Measurements from ENCODE around the gene PRPF6.
A peak's percentile ranks its signal among the peaks of the same experiment; 100 is the strongest.
"Not testable (repeated sequence)": the region's sequence is repeated elsewhere in the genome, so short reads cannot be mapped to it uniquely, and the experiment has no call there.

The PRPF6 gene

DNA sequence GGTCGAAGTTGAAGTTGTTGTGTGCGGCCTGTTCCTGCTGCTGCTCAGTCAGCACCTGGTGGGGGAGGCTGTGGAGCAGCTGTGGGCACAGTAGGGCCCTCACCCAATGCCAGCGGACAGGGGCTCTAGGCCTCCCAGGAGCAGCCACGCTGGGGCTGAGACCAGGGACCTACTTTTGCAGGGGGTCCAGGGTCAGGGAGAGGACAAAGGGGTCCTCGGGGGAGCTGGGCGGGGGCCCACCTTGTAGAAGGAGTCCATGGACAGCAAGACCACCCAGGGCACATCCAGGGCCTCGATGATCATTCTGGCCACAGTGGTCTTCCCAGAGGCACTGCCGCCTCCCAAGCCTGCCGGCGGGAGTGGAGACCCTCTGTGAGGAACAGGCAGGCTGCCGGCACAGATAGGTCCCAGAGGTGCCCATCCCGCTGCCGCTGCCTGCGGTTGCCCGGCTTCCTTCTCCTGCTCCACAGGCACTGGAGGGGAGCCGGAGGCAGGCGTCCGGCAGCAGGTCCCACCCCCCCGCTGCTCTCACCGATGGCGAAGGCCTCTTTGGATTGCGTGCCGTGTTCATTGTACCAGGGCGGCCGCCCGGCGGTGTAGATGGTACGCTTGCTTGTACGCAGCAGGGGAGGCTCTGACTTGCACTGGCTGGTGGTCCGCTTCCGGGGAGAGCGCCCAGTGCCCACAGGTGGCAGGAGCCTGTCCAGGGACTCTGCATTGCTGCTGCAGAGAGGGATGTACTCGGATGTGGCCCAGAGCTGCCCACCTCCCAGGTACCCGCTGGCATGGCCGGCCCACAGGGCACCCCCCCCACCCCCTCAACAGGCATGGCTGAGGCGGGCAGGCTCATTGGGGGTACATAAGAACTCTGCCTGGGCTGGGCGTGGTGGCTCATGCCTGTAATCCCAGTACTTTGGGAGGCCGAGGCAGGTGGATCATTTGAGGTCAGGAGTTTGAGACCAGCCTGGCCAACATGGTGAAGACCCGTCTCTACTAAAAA is 34.7 kb upstream of the PRPF6 start:
- DNase-seq, result no peak

DNA sequence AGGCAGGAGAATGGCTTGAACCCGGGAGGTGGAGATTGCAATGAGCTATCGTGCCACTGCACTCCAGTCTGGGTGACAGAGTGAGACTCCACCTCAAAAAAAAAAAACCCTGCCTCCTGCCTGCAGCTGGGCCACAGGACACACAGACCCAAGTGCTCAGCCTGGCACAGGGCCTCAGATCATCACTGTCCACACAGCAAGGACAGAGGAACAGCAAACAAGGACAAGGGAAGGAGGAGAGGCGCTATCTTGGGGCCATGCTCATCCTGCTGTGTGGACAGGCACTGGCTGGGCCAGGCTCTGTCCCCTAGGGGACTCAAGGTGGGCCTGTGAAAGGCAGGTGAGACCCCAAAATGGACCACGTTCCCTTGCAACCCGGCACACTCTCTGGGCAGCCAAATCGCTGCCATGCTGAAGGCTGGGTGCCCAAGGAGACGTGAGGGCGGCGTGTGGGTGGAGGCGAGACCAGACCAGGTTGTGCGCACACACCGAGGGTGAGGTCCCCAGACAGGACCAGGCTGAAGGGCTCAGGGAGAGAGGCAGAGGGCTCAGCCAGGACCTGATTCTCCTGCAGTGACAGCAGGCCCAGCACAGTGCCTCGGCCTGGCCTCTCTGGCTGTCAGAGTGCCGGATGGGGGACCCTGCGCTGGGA is 33.8 kb upstream of the PRPF6 start:
- no peak for DNase-seq

DNA sequence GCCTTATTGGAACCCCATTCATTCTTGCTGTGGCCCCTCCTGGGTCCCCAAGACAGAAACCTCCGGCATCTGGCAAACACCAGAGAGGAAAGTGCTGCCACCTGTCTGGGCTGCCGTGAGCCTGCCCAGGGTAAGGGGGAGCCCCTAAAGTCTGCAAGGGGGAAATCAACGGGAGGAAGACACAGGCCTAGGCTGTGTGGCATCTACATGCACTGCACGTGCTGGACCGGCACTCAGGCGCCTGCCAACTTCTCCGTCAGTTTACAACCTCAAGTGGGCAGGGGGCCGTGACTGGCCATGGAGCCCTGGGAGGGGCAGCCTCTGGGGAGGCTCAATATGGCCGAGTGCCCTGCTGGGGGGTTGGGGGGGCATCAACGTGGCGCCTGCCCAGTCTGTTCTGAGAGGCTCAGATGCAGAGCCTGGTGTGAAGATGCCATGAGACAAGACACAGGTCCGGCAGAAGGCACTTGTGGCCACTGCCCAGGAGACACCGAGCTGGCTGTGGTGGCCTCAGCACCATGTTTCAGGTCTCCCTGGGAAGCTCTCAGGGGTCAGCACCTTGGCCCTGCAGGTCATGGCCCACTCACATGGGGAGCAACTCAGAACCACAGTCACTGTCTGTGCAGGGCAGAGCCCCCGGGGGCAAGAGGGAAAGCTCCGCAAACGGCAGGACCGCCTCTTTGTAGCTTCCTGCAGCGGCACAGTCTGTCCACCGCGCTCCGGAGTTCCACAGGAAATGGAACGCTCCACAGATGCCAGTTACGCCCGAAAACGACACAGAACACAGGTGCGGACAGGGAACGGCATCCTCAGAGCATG is 33.1 kb upstream of the PRPF6 start:
- peak in 1 of 2 donors; percentile 24 for DNase-seq

DNA sequence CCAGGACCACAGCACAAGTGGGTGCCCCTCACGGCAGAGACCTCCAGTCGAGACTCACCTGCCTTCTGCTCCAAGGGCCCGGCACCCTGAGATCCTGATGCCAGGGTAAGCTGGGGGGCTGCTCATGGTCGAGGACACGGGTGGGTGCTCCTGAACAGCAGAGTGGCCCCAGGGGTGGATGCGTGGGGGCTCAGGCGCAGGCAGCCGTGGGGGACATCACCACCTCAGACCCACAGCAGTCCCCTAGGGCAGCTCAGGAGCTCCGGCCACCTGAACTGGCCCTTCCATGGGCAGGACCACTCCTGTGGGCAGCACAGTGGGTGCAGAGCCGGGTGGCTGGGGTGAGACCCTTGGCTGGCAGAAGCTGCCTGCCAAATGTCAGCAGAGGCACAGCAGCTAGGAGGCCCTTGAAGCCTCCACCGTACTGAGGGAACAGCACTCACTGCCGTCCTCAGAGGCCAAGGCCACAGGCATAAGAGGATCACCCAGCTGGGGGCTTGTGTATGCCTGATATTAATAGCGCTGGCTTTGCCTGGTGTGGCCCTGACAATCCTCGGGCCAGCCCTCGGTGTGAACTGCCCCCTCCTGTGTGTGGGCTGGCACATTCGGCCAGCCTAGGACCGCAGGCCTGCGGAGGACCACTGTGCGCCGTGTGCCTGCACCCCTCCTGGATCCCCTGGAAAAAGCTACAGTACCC is 30.1 kb upstream of the PRPF6 start:
- DNase-seq, result no peak

DNA sequence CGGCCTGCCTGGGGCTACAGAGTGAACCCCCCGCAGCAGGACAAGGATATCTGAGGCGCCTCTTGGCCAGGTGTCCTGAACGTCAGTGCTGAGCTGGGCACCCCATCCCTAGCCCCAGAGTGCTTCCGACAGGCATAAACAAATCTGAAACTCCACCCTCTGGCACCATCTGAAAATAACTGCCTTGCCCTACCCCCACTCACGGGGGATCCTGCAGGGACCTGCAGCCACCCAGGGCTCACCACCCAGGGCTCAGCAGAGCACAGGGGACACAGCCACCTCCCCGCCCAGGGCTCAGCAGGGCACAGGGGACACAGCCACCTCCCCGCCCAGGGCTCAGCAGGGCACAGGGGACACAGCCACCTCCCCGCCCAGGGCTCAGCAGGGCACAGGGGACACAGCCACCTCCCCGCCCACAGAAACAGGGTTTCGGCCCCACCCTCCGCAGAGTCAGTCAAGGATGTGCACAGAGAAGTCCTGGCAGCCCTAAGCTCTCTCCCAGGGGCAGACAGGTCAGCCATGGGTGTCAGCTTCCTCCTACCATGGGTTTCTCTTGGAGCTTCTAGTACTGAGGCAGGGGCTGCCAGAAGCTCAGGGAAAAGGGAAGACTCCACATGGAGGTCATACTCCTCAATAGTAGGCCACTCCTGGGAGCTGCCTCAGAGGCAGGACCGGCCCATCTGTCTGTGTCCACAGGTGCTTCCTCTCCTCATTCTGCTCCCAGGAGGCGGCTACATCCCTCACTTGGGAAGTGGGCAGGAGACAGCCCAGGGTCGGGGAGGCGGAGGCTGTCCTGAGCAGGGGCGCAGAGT is 29.3 kb upstream of the PRPF6 start:
- DNase-seq, result no peak

DNA sequence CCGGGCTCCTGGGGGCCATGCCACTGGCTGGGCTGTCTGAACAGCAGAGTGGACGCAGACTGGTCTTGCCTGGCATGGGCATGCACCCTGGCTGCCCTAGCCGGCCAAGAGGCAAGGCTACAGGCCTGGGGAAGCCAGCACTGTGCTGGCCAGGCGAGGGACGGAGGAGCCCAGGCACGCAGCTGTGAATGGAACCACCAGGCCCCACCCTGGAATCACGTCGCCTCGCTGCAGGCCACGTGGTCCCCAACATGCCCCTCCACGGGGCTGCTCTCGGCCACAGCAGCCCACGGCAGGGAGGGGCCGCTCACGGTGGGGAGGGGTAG is 28.8 kb upstream of the PRPF6 start:
- no peak for DNase-seq

DNA sequence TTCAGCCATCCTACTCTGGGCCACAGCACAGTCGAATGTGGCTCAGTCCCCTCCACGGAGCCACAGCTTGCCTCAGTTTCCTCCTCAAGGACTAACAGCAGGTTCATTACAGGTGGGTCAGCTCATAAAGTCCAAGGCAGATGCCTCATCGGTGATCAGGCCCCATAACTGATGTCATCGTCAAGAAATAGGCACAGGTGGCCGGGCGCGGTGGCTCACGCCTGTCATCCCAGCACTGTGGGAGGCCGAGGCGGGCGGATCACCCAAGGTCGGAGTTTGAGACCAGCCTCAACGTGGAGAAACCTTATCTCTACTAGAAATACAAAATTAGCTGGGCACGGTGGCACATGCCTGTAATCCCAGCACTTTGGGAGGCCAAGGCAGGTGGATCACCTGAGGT is 28.2 kb upstream of the PRPF6 start:
- no peak for DNase-seq

DNA sequence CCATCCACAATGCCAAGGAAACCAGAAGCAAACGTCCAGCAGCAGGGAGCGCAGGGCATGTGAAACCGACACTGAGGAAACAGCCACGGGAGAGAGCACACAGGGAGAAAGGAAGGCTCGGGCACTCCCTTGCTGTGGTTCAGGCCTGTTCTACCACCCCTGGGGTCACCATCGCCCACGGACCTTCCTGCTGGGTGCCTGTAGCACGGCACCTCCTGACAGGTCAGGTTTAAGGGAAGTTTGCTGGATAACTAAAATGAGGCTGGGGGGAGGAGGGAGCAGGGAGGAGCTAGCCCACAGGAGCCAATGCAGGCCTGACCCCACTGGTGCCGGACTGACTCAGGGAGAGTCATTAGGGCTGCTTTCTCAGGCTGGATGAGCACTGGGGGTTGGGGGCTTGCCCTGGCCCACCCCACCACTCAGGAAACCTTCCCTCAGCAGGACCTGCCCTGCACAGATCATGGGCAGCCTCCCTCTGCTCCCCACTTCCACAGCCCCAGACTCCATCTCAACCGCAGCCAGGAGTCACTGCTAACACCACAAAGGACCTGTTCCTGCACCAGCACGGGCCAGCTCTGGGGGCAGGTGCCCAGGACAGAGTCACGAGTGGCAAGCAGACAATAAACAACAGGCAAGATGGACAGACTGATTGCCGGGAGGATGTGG is 27.0 kb upstream of the PRPF6 start:
- DNase-seq, result no peak

DNA sequence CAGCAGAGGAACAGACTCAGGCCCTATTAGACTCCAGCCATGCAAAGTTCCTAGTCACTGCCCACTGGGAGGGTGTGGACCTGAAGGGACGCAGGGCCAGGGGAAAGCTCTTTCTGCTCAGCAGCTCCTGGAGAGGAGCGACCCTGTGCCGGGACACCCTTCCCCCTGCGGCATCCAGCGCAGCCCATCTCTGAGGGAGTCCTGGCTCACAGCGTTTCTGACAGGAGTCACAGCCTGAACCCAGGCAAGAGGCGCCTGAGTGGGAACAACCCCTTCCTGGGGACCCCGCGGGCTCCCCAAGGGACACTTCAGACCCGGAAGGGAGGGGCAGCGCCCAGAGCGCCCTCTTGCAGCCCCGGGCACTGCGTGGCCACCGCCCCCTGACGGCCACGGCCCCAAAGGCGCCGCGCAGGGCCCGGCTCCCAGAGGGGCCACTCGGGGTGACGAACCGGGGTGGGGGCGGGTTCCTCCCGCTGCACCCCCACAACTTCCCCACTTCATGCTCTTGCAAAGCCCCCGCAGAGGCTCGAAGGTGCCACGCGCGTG is 25.6 kb upstream of the PRPF6 start:
- DNase-seq, result peak; percentile 33 to 42

DNA sequence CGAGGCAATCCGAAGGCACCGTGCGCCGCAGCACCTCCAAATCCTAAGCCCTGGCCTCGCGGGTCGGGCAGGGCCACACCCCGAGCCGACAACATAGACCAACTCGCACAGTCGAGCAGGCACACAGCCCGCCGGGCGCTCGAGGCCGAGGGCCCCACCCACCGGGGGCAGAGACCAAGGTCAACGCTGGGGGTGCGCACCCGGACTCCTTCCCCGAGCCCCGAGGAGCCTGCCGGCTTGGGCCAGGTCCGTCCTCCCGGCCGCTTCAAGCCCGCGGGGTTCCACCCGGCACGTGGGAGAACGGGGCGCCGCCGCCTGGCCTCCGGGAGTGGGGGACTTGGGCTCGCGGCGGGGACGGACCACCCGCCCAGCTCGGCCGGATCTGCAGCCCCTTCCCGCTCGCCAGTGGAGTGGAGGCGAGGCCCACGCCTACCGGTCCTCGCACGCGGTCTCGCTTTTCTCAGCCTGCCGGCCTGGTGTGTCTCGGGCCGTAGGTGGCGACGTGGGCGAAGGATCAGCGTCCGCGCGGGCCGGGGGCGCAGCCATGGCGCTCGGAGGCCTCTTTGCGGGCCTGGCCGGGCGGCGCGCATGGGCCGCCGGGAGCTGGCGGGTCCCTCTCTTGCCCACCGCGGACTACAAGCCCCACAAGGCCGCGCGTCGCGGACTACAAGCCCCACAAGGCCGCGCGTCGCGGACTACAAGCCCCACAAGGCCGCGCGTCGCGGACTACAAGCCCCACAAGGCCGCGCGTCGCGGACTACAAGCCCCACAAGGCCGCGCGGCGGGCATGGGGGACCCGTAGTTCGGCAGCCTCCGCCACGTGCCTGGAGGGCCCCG is 24.9 kb upstream of the PRPF6 start, which contains the start of gene UCKL1:
Gene UCKL1 (minus strand): TSS at position 590 of the 837 bp plus-strand sequence. CDS start 44 bp downstream, at position 546.
- DNase-seq, result peak; percentile 90 to 92

DNA sequence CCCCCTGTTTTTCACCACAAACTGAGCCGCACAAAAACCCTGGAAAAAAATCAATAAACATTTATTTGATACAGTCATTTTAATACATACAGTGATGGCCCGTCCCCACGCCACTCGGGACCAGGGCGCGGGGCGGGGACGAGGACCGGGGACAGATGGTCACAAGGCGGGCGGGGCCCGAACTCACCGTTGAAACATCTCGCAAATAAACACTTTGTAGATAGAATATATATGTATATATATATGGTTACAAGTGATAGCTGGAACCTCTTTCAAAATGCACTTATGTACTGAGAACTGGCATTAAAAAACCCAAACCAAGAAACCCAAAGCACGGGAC is 24.3 kb upstream of the PRPF6 start:
- DNase-seq, result no peak

DNA sequence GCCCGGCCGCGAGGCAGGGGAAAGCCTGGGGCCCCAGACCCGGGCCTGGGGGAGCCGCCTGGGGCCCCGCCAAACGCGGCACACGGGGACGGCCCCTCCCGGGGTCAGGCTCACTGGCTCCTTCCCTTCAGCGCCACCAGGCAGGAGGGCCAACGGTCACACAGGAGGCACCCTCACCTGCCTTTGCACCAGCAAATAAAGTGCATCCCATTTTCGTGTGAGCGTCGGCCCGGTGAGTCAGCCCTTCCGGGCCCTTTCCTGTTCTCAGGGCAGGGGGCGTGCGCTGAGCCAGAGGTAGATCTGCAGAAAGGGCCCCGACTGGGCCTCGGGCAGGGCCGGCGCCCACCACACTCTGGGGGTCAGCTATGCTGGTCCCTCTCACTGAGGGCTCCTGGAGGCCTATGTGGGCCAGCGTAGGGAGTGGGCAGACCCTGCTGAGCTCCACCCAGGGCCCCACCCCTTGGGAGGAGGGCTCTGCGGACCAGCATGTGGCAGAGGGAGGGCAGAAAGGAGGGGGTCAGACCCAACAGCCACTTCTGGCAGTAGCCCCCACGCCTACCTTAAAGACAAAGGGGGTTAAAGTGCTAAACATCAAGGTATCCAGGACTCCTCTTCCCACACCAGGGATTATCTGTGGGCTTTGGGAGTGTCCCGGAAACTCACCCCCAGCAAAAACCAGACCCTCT is 23.8 kb upstream of the PRPF6 start:
- DNase-seq, result peak; percentile 51 to 54

DNA sequence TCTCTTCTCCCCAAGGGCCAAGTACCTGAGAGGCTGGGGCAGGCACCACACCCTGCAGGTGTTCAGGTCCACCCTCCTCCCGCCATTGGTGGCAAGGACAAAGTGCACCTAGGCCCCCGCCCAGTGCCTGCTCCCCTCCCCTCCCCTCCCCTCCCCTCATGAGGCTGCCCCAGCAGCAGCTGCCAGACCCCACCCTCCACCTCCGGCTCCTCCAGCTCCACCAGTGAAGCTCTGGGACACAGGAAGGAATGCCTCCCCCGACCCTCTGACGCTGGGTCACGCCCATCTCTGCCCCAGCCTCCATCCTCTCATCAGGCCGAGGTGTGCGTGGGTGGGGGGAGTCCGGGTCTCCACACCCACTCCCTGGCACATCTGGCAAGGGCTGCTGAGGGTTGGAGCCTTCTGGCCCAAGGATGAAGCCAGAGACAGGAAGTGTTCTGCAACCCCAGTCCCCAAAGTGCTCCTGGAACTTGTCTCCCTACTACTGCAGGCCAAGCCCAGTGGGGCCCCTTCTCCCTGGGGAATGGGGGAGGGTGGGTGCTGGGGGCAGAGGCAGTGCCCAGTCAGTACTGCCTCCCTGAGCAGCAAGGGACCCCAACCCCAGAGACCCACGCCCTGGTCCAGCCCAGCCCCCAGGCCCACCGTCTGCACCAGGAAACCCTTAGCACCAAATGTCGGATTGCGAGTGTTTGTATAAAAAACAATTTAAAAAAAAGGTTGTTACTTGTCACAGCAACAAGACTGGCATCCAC is 23.1 kb upstream of the PRPF6 start:
- no peak for DNase-seq

DNA sequence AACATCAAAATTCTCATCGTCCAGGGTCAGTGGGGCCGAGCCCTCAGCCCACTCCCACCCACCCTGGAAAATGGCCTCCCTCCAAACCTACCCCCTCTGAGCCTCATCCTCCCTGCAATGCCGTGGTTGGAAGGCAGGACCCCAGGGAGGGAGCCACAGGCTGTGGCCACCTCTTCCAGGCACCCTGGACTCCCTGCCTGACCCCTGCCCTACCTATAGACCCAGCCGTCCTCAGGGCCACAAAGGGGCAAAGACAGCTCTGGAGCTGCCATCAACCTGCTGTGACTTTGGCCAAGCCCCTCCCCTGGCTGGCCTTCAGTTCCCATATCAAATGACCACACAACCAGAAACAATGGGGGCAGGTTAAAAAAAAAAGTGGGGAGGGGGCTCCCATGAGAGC is 22.5 kb upstream of the PRPF6 start:
- DNase-seq, result no peak

DNA sequence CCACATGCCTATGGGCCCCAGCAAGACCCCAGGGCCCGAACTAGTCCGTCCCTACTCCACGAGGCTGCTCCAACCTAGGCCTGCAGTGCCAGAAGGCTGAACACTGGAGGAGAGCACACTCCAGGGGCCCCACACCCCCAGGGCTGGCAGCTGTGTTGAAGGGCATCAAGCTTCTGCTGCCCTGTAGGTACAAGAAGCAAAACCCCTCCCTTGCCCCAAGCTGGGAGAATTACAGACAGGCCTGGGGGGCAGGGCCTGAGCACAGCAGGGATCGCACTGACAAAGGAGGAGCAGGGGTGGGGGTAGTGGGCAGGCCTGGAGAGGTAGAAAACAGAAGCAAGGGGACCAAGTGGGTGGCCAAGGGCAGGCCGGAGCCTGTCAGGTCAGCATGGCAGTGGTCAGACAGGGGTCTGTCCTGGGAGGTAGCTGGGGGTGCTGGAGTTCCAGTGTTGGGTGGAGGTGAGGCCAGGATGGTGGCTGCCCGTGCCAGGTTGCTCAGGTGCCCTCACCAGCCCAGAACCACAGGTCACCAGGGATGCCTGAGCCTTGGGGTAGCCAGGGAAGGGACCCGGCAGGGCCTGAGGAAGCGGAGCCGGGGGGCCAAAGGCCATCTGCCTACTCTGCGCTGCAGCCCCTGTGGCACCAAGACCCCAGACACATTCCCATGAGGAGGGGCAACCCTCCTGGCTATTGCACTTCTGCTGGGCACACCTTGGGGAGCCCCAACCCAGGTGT is 21.8 kb upstream of the PRPF6 start:
- DNase-seq, result no peak

DNA sequence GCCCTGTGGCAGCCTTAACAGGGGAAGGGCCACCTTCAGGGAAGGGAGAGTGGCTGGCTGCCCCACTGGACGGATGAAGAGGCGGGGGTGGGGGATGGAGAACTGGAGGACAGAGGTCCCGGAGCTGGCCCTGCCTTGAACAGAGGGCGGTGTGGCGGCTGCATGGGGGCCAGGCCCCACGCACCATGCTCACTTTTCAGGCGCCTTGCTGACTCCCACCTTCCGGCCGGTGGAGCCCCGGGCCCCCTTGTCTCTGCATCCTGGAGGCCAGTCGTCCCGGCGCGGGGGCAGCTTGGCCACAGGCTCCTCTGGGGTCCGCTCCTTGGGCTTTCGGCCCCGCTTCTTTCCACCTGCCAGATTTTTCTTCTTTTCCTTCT is 21.2 kb upstream of the PRPF6 start:
- no peak for DNase-seq

DNA sequence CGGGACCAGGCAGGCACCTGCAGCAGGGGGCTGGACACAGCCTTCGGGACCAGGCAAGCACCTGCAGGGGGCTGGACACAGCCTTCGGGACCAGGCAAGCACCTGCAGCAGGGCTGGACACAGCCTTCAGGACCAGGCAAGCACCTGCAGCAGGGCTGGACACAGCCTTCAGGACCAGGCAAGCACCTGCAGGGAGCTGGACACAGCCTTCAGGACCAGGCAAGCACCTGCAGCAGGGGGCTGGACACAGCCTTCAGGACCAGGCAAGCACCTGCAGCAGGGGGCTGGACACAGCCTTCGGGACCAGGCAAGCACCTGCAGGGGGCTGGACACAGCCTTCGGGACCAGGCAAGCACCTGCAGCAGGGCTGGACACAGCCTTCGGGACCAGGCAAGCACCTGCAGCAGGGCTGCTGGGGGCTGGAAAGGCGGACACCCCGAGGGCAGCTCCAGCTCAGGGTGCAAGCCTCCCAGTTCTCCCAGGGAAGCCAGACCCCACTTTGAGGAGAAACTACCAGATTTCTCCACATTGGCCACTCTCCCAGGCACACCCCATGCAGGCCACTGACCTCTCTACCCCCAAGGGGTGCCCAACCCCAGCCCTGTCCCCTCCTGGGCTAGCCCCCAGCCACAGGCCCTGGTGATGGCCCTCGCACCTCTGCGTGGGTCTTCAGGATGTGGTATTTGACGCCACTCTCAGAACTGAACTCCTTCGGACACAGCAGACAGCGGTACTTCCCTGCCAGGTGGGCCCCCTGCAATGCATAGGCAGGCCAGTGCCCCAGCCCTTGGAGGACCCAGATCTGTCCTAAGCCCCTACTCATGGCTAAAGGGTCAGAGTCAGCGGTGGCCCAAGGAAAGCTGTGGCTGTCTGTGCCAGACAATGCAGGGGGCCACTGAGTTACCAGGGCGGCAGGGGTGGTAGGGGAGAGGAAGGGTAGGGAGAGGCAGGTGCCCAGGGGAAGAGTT is 20.0 kb upstream of the PRPF6 start:
- DNase-seq, result not testable (repeated sequence)
